Measurements from ENCODE around the gene MCIDAS. TPM values are rescaled to one million over a fixed set of nuclear protein-coding genes. Genes with fewer than 3 reads are reported as not detected.
A peak's percentile ranks its signal among the peaks of the same experiment; 100 is the strongest.

MCIDAS gene
- total RNA-seq, 1 experiment from 2014 or later, result 2.0 TPM

DNA sequence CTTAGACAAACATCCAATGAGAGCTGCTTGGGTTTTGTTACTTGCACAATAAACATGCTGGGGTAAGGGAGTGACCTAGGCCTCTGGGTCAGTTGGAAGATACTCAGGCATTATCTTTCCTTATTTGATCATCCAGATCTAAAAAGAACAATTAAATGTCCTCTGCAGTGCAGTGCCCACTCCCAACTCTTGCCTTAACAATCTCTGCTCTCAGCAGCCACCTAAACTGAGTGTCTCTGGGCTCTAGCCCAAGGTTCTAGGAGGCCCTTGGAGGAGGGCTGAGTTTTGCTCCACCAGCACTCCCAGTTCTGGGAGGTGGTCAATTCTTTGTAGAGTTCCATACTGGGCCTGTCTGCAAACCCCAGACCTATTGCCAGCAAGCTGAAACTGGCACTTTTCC lies 1.8 kb downstream of the MCIDAS start:
- no peaks in the 10 kb centered on the region for H3K27me3 ChIP-seq (replicated peaks; ENCODE audit: control insufficient read depth, insufficient read depth, low read length)
- intact Hi-C loops (cut with micrococcal nuclease; ENCODE audit: unreplicated experiment), result loop anchor here (5.0 kb wide), 1 partner anchor 467 kb away; no protein-coding TSS in a partner anchor
- peak overlapping the region; percentile 87 for H3K4me3 Mint-ChIP-seq (ENCODE audit: unreplicated experiment)
- no TSS peak for BruUV-seq (replicated peaks)
- no peak overlapping the region for H3K27ac Mint-ChIP-seq (ENCODE audit: unreplicated experiment)
- no peaks in the 10 kb centered on the region for H3K36me3 ChIP-seq (ENCODE audit: control insufficient read depth, insufficient read depth, low read length)
- H3K4me1 Mint-ChIP-seq (ENCODE audit: low read depth, unreplicated experiment), result peaks cover 10% of the 10 kb centered on the region
- TF ChIP-seq, protein P1, sequence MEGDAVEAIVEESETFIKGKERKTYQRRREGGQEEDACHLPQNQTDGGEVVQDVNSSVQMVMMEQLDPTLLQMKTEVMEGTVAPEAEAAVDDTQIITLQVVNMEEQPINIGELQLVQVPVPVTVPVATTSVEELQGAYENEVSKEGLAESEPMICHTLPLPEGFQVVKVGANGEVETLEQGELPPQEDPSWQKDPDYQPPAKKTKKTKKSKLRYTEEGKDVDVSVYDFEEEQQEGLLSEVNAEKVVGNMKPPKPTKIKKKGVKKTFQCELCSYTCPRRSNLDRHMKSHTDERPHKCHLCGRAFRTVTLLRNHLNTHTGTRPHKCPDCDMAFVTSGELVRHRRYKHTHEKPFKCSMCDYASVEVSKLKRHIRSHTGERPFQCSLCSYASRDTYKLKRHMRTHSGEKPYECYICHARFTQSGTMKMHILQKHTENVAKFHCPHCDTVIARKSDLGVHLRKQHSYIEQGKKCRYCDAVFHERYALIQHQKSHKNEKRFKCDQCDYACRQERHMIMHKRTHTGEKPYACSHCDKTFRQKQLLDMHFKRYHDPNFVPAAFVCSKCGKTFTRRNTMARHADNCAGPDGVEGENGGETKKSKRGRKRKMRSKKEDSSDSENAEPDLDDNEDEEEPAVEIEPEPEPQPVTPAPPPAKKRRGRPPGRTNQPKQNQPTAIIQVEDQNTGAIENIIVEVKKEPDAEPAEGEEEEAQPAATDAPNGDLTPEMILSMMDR (IDR thresholded peaks at IDR 0.05; ENCODE audit: insufficient read depth in 1 of 2, low read depth in 1 of 2, low read length in 1 of 2, severe bottlenecking in 1 of 2, unreplicated experiment in 1 of 2), result no peak
- no peaks in the 10 kb centered on the region for H3K9me3 Mint-ChIP-seq (ENCODE audit: unreplicated experiment)
- CTCF ChIA-PET, result interaction anchor here (0.5 kb wide), 1 partner anchor 517 kb away, joined by 4 read pairs; no protein-coding TSS in a partner anchor
- H3K9me3 ChIP-seq, result no peaks in the 10 kb centered on the region
- no peaks in the 10 kb centered on the region for H3K27me3 Mint-ChIP-seq (ENCODE audit: insufficient read depth, unreplicated experiment)
- peaks cover 6% of the 10 kb centered on the region for H3K36me3 Mint-ChIP-seq (ENCODE audit: insufficient read depth, unreplicated experiment)
- POLR2A ChIA-PET, result no interaction called here
- H3K4me3 ChIP-seq (ENCODE audit: low read depth, low read length), result no peak overlapping the region
- no peak for DNase-seq
- no peaks in the 10 kb centered on the region for H3K4me1 ChIP-seq

DNA sequence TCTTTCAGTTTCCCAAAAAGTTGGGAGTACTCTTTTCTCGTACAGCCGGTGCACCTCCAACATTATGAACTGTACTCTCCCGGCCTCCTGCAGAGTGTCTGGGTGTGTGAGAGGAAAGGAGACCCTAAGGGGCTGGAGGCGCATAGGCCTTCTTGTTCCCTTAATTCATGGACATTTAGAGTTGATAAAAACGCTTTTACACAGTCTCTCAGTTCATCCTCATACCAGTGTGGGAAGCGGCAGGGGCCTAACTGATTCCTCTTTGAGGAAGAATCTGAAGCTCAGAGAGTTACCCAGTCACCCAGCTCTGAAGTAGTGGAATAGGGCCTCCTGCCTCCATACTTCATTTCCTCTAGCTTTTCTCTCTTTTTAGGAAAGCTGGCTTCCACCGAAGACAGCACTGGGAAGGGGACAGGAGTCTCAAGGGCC lies 3.3 kb downstream of the MCIDAS start:
- Histone ChIP-seq H3K27me3 (replicated peaks; ENCODE audit: control insufficient read depth, insufficient read depth, low read length) (no peaks in the 10 kb centered on the region), H3K4me1 (peaks cover 5% of the 10 kb centered on the region; the same call in 1 of the 2 replicates), H3K36me3 (ENCODE audit: control insufficient read depth, insufficient read depth, low read length) (no peaks in the 10 kb centered on the region), H3K9me3 (no peaks in the 10 kb centered on the region), H3K4me3 (ENCODE audit: low read depth, low read length) (no peak overlapping the region)
- Mint-ChIP-seq H3K27ac (ENCODE audit: unreplicated experiment) (no peak overlapping the region), H3K36me3 (ENCODE audit: insufficient read depth, unreplicated experiment) (peaks cover 12% of the 10 kb centered on the region), H3K4me1 (ENCODE audit: low read depth, unreplicated experiment) (peaks cover 13% of the 10 kb centered on the region), H3K9me3 (ENCODE audit: unreplicated experiment) (no peaks in the 10 kb centered on the region), H3K4me3 (ENCODE audit: unreplicated experiment) (no peak overlapping the region), H3K27me3 (ENCODE audit: insufficient read depth, unreplicated experiment) (no peaks in the 10 kb centered on the region)
- POLR2A ChIA-PET, result no interaction called here
- intact Hi-C loops (cut with micrococcal nuclease; ENCODE audit: unreplicated experiment), result no loop called here
- no TSS peak for BruUV-seq (replicated peaks)
- CTCF ChIA-PET, result no interaction called here
- no peak for DNase-seq
- TF ChIP-seq, protein P1 (IDR thresholded peaks at IDR 0.05; ENCODE audit: insufficient read depth in 1 of 2, low read depth in 1 of 2, low read length in 1 of 2, severe bottlenecking in 1 of 2, unreplicated experiment in 1 of 2), result no peak

DNA sequence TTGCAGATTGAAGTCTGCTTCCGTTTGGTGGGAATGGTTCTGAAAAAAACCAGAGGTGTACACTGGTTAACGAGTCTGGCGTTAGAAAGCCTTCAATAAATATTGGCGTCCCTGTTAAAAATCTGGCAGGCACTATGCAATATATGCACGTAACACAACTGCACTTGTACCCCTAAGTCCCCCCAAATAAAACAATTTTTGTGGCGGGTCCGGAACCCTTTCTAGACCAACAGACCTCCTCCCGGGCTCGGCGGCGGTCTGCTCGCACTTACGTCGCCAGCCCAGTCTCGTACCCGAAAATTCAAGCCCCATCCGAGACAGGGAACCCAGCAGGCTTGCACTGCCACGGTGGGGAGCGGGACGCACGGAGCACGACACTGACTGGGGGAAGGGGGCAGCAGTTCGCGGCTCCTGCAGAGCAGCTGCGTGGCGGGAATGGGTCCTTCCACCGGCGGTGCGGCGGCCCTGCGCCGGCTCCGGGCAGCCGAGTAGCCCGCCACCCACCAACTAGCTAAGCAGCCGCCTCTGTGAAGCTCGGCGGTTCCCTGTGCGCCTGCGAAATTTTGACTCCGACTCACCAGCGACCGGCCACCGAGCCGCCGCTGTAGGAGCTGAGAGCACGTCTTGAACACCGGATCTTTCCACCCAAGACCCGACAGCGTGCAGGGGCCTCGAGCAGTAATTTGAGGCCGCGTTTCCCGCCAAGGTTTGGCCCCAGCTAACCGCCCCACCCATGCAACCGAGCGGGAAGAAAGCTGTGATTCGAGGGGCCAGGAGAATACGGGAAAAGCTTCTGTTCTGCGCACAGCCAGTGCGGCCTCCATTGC lies 3.9 kb downstream of the MCIDAS start:
- intact Hi-C loops (cut with micrococcal nuclease; ENCODE audit: unreplicated experiment), result no loop called here
- H3K9me3 ChIP-seq, result no peaks in the 10 kb centered on the region
- H3K4me1 ChIP-seq, result peaks cover 11% of the 10 kb centered on the region; the same call in 1 of the 2 replicates
- DNase-seq, result no peak
- no peaks in the 10 kb centered on the region for H3K9me3 Mint-ChIP-seq (ENCODE audit: unreplicated experiment)
- H3K27me3 ChIP-seq (replicated peaks; ENCODE audit: control insufficient read depth, insufficient read depth, low read length), result no peaks in the 10 kb centered on the region
- H3K4me3 Mint-ChIP-seq (ENCODE audit: unreplicated experiment), result no peak overlapping the region
- POLR2A ChIA-PET, result no interaction called here
- no peak overlapping the region for H3K4me3 ChIP-seq (ENCODE audit: low read depth, low read length)
- peaks cover 14% of the 10 kb centered on the region for H3K36me3 Mint-ChIP-seq (ENCODE audit: insufficient read depth, unreplicated experiment)
- H3K27me3 Mint-ChIP-seq (ENCODE audit: insufficient read depth, unreplicated experiment), result no peaks in the 10 kb centered on the region
- H3K36me3 ChIP-seq (ENCODE audit: control insufficient read depth, insufficient read depth, low read length), result no peaks in the 10 kb centered on the region
- no peak overlapping the region for H3K27ac Mint-ChIP-seq (ENCODE audit: unreplicated experiment)
- CTCF ChIA-PET, result no interaction called here
- peaks cover 14% of the 10 kb centered on the region for H3K4me1 Mint-ChIP-seq (ENCODE audit: low read depth, unreplicated experiment)
- TF ChIP-seq, protein P1 (IDR thresholded peaks at IDR 0.05; ENCODE audit: insufficient read depth in 1 of 2, low read depth in 1 of 2, low read length in 1 of 2, severe bottlenecking in 1 of 2, unreplicated experiment in 1 of 2), result no peak
- no TSS peak for BruUV-seq (replicated peaks)
